Ammon's horn (tissue), 1 donor: ENCODE measurements around the gene MIER2.
A peak's percentile ranks its signal among the peaks of the same experiment; 100 is the strongest.

Source experiments
- DNase-seq: peaks from one replicate; pipeline ENCODE4 v3.0.0-alpha.2; 2016; ENCODE audit warnings: low spot score

The MIER2 gene

DNA sequence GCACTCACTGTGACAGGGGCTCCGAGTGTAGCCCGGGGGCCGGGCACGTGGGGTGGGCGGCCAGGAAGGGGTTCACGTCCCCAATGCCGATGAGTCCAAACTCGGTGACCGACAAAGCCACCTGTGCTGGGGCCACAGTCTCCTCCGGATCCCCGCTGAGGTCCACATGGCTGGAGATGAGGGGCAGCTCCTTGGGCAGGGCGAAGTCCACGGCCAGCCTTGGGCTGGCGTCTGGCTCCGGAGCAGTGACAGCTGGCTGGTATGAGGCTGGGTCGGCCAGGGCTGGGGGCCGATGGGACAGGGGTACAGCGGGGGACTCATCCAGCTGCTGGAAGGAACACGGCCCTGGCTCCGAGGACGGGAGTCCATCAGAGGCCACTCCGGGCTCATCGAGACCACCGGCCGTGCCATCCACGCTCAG, 37.5 kb downstream of the MIER2 start:
- no peak for DNase-seq

DNA sequence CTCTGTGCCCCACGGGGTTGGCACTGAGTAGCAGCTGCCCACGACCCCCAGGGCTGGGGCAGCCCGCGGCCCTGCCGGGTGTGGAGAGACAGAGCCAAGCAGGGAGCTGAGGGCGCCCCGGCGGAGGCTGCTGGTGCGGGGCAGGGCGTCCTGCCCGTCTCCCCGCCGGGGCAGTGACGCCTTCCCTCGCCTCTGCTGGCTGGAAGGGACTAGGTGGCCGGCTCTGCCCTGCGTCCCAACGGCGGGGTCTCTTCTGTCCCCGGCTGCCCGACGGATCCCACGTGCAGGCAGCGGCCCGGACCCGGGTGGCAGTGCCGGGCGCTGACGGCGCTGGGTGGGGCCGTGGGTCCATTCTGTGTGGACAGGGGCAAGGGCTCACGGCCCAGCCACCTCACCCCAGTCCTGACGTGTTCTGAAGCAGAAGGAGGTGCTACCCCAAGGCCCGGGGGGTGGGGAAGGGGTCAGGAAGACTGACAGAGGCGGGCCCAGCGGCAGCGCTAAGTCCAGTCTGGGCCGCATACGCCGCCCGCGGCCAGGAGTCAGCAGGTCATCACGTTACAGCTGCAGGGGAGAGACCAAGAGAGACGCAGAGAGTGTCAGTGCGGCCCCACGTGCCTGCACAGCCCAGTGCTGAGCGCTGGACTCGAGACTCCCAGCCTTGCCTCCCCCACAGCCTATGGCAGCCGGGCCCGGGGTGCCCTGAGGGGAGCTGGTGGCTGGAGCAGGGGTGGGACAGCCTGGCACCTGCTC, 38.3 kb downstream of the MIER2 start:
- DNase-seq: no peak

DNA sequence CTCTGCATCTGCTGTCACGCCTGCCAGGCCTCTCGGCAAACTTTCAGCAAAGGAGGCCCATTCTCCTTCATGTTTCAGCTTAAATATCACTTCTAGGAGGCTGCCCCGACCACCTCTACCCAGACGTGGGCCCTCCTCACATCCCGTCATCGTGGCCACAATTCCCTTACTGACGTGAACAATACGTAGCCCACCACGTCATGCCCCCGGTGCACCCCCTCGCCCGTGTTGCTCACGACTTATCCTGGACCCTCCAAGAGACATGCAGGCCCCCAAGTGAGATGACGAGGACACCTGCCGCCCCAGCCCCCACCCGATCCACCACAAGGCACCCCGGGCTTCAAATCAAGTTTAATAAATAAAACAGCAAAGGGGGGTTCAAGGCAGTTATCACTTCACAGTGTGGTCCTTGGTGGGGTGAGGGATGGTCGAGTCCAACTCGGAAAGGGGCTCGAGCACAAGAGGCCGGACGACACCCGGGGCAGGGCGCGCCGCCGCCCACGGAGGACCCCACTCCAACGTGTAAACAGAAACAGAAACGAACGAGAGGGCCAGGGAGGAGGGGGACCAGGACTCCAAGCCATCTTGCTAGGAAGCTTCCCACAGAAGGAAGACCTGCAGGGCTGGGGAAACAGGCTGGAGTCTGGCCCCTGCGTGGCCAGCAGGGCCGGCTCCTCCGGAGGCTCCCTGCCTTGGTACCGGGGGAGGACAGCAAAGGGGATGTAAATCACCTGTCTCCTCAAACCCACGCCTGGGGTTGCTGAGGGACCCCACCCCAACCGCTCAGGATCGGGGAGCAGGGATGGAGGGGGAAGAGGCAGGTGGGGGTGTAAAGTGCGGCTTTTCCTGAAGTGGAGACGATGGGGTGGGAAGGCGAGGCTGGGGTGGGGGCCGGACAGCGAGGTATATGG, 39.1 kb downstream of the MIER2 start:
- no peak for DNase-seq

DNA sequence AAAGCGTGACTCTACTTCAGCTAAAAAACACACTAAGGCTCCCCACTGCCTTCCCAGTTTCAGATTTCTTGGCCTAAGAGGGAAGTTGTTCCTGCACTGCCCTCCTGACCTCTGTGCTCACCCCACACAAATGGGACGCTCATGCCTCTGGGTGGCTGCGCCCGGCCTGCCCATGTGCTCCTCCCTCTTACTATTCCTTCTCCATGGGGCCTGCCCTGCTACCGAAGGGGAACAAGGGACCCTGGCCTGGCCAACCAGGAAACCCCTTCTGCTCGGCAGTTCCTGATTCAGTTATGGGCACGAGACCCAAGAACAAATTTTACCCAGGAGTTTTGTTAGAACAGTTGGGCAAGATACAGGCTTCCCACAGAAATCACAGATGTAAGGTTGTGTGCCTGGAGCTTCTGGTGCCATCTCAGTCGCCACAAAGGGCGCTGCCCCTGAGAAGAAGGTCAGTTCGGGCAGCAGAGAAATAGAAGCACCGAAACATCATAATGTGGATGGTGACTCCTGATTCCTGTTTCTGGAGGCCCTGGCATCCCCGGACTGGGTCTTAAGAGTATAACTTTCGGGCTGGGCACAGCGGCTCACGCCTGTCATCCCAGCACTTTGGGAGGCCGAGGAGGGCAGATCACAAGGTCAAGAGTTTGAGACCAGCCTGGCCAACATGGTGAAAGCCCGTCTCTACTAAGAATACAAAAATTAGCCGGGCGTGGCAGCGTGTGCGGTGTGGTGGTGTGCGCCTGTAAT, 47.9 kb downstream of the MIER2 start:
- no peak for DNase-seq

GRCh38 chr19:295687-296370, 48.8 kb downstream of the MIER2 start:
- DNase-seq: no peak

GRCh38 chr19:294946-295686, 49.5 kb downstream of the MIER2 start:
- DNase-seq: peak; percentile 43

DNA sequence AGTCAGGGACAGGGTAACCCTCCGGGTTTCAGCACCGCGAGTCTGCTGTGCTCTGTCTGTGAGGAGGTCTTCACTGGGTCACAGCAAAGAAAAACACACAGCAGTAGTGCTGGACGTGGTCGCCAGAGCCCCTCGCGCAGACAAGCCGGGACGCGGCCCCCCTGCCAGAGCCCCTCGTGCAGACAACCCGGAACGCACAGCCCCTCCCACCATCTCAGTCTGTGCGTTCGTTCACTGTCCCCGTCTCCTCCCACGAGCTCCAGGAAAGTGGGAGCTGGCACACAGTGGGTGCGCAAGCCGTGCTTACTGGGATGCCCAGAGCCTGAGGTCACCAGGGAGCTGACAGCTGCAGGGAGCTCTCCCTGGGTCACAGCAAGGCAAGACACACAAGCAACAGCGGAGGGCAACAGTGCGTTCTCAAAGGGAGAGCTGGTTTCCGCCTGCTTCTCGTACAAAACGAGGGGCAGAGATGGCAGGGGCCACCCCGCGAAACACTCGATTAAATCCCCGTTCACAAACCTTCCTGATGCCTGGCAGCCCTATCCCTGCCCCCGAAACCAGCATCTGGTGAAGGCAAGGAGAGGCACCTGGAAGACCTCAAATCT, 50.2 kb downstream of the MIER2 start:
- DNase-seq: peak; percentile 34

- no peak for DNase-seq
These were observed 51.0 kb downstream of the MIER2 start for GRCh38 chr19:293436-294110.

DNA sequence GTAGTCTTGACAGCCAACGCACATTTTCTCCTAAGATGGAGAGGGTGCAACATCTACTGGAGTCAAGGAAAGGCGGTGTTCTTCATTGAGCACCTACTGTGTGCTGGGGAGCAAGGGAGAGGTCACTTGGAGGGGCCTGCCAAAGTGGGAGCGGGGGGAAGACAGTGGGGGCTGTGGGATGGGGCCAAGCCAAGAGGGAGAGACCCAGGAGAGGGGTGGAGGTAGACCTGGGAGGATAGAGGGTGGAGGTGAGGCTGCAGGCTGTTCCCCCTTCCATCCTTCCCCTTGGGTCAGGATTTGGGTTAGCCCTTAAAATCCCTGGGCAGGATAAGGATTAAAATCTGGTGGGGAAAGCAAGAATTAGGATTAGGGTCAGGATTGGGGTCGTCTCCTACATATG, 51.6 kb downstream of the MIER2 start:
- no peak for DNase-seq

GRCh38 chr19:292281-292884, 52.2 kb downstream of the MIER2 start:
- DNase-seq: no peak

DNA sequence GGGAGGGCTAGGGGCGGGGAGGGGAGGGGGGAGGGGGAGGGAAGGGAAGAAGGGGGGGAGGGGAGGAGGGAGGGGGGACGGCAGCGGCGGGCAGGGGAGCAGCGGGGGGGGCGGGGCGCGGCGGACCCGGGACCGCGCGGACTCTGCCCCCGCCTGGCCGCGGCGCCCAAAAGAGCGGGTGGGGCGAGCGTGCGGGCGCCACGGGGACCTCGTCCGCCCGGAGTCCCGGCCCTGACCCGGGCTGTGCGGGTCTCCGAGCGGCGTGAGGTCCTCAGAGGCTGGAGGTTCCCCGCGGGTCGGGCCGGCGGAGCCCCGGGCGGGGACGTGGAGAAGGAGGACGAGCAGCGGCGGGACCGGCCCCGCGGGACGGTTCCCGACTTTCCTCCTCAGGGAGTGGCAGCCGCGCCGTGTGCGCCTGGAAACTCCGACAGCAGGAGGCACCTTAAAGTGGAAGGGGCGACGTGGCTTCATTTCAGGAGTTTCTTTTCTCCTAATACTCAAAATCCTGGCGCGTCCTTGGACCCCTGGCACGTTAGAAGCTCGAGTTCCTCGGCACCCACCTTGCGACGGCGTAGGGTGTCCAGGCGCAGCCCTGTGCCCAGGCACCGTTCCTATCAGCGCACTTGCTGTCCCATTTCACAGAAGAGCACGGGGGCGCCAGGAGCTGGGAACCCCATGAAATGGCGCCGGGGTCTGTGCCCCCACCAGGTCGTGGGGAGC, 52.9 kb downstream of the MIER2 start:
- DNase-seq: no peak

DNA sequence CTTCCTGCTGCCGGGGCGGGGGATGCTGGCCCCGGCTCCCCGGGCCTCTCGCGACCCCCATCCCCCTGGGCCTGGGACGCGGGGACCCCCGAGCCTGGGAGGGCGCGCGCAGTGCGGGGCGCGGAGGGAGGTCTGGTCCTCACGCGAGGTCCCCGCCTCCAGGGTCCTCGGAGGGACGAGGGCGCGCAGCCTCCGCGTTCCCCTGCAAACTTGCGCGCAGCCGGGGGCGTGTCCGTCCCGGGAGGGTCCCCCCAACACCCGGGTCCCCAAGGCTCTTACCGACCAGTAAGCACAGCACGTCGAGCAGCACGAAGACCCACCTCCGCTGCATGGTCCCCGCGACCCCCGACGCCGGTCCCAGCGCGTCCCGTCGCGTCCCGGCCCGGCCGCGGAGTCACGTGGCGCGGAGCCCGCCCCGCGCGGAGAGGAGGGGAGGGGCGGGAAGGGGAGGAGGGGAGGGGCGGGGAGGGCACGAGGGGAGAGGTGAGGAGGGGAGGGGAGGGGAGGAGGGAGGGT, 53.5 kb downstream of the MIER2 start, which contains the start of gene PLPP2:
Gene PLPP2 (minus strand): TSS at position 398 of the 516 bp plus-strand sequence. CDS start 67 bp downstream, at position 331.
- DNase-seq: peak; percentile 47

DNA sequence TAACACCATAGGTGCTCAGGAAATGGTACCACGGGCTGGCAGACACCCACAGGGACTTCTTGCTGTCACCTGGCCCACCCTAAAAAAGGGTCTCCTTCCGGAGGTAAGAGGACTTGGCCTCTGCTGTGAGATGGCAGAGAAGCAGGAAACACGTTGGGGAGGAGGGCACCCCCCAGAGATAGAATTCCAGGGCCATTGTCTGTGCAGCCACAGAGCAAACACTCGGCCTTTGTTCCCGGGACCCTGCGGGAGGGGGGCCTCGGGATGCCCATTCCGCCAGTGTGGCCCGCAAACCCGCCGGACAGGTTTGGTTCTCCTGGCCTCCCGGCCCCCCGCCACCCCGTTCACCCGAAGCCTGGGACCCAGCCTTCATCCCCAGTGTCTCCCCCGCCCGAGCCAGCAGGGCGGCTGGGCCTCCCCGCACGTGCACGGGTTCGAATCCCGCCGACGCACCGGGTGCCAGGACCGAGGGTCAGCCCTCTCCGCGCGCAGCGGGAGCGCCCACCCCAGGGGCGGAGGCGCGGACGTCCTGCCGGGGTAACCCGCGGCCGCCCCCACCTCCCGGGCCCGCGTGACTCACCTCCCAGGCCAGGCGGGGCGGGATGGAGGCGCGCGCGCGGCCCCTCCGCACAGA, 54.1 kb downstream of the MIER2 start:
- peak; percentile 86 for DNase-seq

- DNase-seq: no peak
These were observed 54.8 kb downstream of the MIER2 start for GRCh38 chr19:289651-290371.

DNA sequence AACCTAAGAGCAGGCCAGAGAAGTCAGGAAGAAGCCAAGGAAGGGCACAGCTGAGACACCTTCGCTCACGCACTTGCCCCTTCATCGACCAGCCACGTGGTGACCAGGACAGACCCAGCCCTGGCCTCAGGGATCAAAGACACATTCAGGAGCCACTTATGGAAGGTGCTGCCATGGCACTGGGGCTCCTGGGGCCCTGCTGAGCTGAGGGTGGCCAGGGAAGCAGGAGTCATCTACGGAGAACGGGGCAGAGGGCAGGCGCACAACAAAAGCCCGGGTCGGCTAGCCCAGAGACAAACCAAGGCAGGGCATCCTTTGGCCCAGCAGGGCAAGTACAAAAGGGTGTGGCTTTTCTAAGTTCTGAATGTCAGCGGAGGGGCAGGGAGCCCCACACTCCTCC, 55.7 kb downstream of the MIER2 start:
- no peak for DNase-seq

DNA sequence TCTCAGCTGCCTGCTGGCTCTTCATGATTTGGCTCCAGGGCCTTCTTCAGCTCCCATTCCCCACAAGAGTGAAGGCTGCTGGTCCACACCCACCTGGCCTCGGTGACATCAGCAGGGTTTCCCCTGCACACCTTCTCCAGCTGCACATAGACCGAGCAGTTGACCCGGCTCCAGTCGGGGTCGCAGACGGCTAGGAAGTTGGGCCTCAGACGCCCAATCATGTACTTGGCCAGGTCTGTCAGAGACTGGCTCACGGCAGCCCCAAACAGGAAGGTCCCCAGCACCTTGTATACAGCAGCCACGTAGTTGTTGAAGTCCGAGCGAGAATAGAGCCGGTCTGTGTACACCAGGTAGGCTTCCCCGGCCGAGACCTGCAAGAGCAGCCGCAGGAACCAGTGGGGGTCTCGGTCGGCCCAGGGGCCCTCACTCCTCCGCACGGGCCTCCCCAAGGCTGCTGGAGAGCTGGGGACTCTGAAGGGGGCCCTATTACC, 57.2 kb downstream of the MIER2 start:
- no peak for DNase-seq

DNA sequence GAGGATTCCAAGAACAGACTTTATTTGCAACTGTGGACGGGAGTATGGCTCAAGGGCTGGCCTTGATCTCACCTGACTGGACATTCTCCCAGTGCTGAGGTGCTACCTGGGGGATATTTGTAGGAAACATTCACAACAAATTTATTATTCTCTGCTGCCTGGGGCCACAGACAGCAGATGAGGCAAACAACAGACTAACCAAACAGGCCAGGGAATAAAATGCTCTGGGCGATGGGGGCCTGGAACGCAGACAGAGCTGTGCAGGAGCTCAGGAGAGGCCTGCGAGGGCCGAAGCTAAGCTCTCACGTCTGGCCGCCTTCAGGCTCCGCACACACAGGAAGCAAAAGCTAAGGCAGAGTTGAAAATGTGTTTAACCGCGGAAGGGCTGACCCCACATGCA, 61.2 kb downstream of the MIER2 start:
- DNase-seq: no peak
